ENCODE data around the gene RFWD3. TPM values are rescaled to one million over a fixed set of nuclear protein-coding genes. Genes with fewer than 3 reads are reported as not detected.
A peak's percentile ranks its signal among the peaks of the same experiment; 100 is the strongest.
"Not testable (repeated sequence)": the region's sequence is repeated elsewhere in the genome, so short reads cannot be mapped to it uniquely, and the experiment has no call there.

RFWD3 gene, protein sequence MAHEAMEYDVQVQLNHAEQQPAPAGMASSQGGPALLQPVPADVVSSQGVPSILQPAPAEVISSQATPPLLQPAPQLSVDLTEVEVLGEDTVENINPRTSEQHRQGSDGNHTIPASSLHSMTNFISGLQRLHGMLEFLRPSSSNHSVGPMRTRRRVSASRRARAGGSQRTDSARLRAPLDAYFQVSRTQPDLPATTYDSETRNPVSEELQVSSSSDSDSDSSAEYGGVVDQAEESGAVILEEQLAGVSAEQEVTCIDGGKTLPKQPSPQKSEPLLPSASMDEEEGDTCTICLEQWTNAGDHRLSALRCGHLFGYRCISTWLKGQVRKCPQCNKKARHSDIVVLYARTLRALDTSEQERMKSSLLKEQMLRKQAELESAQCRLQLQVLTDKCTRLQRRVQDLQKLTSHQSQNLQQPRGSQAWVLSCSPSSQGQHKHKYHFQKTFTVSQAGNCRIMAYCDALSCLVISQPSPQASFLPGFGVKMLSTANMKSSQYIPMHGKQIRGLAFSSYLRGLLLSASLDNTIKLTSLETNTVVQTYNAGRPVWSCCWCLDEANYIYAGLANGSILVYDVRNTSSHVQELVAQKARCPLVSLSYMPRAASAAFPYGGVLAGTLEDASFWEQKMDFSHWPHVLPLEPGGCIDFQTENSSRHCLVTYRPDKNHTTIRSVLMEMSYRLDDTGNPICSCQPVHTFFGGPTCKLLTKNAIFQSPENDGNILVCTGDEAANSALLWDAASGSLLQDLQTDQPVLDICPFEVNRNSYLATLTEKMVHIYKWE
- total RNA-seq (2014; rRNA removed; shearing (Covaris generic)): 41.9 and 64.9 TPM in 2 replicates
- polyA plus RNA-seq (2015; cell fraction: cytosol; rRNA removed): 32.8 and 34.3 TPM in 2 replicates
- 68.9 and 73.9 TPM in 2 replicates for polyA plus RNA-seq (2015; cell fraction: nucleus; rRNA removed)

- DNase-seq (ENCODE audit: low read depth): peak; percentile 97
These were observed at the start of gene RFWD3 for GRCh38 chr16:74666425-74667254. RFWD3 (minus strand) TSS chr16:74666877; CDS start chr16:74661449, 5,428 bp downstream.

DNA sequence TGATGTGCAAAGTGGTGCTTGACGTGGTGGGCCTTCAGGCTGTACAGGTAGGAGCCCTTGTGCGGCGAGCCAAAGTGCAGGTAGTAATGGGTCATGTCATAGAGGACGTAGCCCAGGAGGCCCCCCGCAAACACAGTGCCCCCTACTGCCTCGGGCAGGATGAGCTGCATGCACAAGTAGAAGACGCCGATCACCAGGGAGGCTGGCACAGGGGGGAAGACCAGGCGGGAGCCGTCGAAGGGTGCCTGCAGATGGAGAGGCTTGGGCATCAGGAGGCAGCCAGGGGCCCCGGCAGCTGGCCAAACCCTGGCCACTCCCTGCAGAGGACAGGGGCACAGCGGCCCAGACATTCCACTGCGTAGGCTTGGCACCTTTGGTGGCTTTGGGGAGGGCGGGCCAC is 49.7 kb upstream of the RFWD3 start:
- no peak for DNase-seq (ENCODE audit: low read depth)

- DNase-seq (ENCODE audit: low read depth): no peak
These were observed 47.2 kb upstream of the RFWD3 start for GRCh38 chr16:74713876-74714275.

GRCh38 chr16:74713325-74713724 is 46.6 kb upstream of the RFWD3 start:
- no peak for DNase-seq (ENCODE audit: low read depth)

DNA sequence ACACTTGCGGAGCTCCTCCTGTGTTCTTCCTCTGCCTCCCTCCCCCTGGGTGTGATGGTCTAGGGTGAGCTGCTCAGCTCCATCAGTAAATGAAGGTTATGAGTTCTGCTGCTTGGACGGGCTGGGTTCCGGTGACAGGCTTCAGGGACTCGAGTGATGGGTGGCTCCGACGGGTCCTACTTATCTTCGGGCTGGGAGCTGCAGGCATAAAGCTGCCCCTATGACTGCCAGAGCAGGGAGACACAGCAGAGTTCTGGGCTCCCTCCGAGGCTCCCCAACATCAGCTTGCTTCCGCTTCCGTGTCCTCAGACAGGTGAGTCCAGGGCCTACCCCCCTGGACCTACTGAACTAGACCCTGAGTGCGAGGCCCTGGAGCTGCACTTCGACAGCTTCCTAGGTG is 45.3 kb upstream of the RFWD3 start:
- DNase-seq (ENCODE audit: low read depth): no peak

- DNase-seq (ENCODE audit: low read depth): no peak
These were observed 43.7 kb upstream of the RFWD3 start for GRCh38 chr16:74710401-74710800.

GRCh38 chr16:74709441-74709877 is 42.8 kb upstream of the RFWD3 start:
- peak; percentile 65 for DNase-seq (ENCODE audit: low read depth)

DNA sequence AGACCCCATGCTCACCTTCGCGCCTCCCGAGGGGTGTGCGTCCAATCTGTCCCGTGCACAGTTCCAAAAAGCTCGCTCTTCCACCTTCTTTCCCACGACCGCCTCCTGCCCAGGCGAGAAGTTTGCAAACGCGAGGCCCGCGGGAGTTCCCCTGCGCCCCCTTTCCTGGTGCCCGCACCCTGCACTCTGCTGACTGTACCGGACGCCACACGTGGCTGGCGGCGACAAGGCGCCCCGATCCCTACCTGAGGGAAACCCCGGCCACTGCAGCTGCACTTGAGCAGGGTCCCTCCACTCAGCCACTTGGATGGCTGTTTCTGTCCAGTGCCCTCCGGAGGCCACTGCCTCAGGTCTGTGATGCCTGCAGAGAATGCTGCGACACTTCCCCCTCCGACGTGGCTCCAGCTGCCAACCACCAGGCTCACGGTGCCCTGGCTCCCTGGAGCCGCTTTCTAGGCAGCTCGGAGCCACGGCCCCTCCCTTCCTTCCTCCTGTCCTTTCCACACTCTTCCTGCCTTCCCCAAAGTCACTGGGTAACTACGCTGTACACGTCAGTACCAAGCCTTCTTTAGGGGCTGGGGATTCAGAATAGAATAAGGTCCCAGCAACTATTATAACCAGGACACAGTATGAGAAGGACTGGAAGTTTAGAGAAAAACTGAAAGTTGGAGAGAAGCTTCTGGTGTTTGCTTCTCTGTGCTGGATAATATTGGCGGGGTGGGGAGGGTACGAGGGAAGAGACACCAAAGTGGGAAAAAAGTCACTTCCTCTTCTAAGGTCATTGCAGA is 34.0 kb upstream of the RFWD3 start, which contains the start of gene MLKL:
MLKL (minus strand) TSS at position 425 of the 788 bp plus-strand sequence. CDS start 5,105 bp downstream, outside the sequence.
- DNase-seq (ENCODE audit: low read depth): peak; percentile 80

GRCh38 chr16:74700116-74700437 is 33.4 kb upstream of the RFWD3 start:
- DNase-seq (ENCODE audit: low read depth): no peak

DNA sequence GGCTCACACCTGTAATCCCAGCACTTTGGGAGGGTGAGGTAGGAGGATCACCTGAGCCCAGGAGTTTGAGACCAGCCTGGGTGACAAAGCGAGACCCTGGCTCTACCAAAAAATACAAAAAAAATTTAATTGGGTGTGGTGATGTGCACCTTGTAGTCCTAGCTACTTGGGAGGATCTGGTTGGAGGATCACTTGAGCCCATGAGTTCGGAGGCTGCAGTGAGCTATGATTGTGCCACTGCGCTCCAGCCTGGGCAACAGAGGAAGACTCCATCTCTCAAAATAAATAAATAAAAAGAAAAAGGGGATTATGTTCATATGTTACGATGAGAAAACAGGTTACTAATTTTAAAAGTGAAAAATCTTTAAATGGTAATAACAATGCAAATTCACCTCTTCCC is 33.0 kb upstream of the RFWD3 start:
- no peak for DNase-seq (ENCODE audit: low read depth)

DNA sequence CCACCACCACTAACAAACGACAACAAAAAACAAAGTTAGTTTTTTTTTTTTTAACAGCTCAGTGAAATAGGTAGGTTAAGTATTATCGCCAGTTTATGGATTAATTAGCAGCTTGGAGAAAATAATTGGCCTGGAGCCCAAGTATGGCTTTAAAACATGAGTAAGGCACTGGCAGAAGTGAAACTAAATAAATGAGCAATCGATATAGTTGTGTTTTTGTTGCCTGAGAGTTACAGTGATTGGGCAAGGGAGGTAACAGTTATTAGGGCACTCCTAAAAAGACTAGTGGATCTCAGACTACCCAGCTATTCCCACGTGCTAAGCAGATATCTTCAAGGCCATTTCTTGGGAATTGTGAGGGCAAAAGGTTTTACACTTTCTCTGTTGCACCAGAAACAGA is 31.5 kb upstream of the RFWD3 start:
- DNase-seq (ENCODE audit: low read depth): no peak

DNA sequence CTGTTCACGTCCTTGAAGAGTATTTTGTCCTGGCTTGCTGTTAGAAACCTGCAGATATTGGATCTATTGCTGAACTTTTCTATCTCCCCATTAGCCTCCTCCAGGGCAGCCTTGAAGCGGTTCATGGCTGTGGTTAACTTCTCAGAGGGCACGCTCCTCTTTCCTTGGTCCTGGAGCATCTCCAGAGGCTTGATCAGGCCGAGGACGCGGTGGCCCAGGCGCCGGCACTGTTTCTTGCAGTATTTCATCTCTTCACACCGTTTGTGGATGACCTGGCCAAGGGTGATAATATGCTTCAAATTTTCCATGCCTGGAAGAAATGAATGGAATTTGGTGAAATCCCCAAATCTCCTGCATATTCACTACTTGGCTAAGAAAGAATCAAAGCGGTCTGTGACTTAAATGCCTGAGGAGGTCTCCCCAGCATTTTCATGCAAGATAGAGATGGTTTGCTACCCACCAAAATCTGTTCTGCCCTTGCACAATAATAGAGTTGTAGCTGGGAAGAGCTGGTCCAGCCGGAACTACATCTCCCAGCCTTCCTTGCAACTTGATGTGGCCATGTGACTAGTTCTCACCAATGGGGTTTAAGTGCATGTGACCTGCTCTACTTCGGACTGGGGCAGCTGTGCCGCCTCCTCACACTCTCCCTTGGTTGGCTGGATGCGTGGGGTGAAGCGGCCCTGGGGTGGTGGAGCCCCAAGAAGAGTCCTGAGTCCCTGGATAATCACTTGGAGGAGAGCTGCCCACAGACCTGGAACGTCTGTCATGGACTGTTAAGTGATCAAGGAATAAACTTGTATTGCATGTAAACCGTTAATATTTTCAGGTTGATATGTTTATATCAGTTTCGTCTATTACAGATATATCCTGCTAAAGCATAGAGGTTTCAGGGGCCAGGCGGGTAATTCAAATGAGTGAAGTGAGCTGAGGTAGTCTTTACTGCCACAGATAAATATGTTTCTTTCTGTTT is 29.1 kb upstream of the RFWD3 start:
- DNase-seq (ENCODE audit: low read depth): peak; percentile 88

GRCh38 chr16:74691093-74691855 is 24.6 kb upstream of the RFWD3 start:
- DNase-seq (ENCODE audit: low read depth): peak; percentile 47

DNA sequence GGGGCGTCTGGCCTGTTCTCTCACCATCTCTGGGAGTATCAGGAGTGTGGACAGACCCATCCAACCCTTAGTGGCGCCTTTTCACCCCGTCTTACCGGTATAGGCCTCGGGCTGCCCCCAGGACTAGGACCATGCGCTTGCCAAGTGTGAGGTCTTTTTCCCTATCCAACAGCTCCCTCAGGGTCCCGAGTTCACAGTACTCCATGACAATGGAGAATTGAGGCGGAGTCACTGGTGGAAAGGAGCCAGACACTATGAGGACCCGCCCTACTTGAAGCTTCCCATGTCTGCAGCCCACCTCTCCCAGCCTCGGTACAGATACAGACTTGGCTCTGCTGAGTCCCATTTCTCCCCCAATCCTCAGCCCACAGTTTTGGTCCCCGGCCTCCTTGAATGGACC is 15.9 kb upstream of the RFWD3 start:
- no peak for DNase-seq (ENCODE audit: low read depth)

GRCh38 chr16:74680681-74681080 is 14.0 kb upstream of the RFWD3 start:
- no peak for DNase-seq (ENCODE audit: low read depth)

- no peak for DNase-seq (ENCODE audit: low read depth)
These were observed 13.3 kb upstream of the RFWD3 start for GRCh38 chr16:74679983-74680382.

DNA sequence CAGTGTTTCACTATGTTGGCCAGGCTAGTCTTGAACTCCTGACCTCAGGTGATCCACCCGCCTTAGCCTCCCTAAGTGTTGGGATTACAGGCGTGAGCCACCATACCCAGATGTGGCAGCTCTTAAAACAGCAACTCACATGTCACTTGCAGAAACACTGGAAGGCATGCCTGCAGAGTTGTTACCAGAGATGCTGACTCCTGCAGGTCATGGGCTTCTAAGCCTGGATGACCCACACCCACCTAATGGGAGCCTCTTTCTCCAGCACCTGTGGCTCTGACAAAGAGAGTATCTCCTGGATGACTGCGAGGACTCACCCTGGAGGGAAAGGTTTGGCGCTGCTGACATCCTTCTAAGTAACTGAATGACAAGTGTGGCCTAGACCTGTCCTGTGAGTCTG is 11.2 kb upstream of the RFWD3 start:
- DNase-seq (ENCODE audit: low read depth): no peak

- DNase-seq (ENCODE audit: low read depth): no peak
These were observed 7.2 kb upstream of the RFWD3 start for GRCh38 chr16:74673876-74674275.

GRCh38 chr16:74668877-74669276 is 2.2 kb upstream of the RFWD3 start:
- not testable (repeated sequence) for DNase-seq (ENCODE audit: low read depth)

Data from HT1080 (cell line).